GM12874 (cell line): ENCODE data around the gene KIF21B.

Experiments
- TF ChIP-seq, protein P1 (sequence below): IDR thresholded peaks from 2 replicates; pipeline ENCODE4 v1.5.1; 2011; ENCODE audit warnings: low read depth, mild to moderate bottlenecking, control low read depth, low read length, moderate library complexity; ENCODE audit not compliant: insufficient read depth

Gene KIF21B

GRCh38 chr1:200981278-200981677, 42.2 kb downstream of the KIF21B start:
- TF ChIP-seq, protein P1, sequence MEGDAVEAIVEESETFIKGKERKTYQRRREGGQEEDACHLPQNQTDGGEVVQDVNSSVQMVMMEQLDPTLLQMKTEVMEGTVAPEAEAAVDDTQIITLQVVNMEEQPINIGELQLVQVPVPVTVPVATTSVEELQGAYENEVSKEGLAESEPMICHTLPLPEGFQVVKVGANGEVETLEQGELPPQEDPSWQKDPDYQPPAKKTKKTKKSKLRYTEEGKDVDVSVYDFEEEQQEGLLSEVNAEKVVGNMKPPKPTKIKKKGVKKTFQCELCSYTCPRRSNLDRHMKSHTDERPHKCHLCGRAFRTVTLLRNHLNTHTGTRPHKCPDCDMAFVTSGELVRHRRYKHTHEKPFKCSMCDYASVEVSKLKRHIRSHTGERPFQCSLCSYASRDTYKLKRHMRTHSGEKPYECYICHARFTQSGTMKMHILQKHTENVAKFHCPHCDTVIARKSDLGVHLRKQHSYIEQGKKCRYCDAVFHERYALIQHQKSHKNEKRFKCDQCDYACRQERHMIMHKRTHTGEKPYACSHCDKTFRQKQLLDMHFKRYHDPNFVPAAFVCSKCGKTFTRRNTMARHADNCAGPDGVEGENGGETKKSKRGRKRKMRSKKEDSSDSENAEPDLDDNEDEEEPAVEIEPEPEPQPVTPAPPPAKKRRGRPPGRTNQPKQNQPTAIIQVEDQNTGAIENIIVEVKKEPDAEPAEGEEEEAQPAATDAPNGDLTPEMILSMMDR, result no peak

DNA sequence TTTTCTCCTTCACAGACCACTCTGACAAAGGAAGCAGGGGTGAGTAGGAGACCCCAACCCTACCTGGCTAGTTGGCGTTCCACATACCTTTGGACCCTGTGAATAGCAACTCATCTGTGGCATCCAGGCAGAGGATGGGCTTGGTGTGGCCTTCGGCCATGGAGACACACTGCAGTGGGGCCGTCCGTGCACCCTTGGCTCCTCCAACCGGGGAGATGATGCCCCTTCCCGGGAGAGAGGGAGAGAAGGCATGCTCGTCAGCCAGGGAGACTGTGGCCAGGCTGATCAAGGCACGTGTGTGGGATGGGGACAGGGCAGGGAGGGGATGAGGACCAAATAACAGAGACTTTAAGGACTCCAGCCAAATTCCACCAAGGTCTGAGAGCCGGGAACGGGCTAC, 42.6 kb downstream of the KIF21B start:
- TF ChIP-seq, protein P1, result no peak

- TF ChIP-seq, protein P1, result no peak
Measured at GRCh38 chr1:200980452-200980772, 43.1 kb downstream of the KIF21B start.

DNA sequence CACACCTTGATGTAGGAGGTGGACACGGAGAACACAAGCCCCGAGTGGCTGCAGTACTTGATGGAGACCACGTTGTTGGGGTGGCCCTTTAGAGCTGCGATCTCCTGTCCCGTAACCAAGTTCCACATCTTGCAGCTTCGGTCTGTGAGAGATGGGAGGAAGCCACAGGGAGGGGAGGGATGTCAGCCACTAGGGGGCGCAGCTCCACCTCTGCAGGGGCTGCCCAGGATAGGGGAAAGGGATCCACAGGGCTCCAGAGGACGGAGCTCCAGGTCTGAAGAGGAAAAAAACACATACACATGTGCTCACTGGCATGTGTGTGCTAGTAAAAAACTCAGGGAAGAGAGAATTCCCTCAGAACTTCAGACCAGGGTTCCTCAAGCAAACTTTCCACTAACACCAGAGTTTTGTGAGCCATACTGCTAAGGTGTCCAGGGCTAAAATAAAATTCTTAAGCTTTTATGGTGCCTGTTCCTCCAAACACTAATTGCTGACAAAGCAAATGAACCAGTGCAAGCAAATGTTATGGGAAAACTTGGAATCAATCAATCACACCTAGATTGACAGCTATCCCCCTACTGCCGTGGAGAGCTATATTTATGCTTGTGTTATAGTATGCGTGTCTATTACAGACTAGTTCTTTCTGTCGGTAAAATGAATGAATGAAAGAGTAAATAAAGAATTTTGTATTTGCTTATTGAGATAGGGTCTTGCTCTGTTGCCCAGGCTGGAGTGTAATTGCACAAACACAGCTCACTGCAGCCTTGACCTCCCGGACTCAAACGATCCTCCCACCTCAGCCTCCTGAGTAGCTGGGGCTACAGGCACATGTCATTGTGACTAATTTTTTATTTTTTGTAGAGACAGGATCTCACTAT, 43.7 kb downstream of the KIF21B start:
- TF ChIP-seq, protein P1, result peak; percentile 89

DNA sequence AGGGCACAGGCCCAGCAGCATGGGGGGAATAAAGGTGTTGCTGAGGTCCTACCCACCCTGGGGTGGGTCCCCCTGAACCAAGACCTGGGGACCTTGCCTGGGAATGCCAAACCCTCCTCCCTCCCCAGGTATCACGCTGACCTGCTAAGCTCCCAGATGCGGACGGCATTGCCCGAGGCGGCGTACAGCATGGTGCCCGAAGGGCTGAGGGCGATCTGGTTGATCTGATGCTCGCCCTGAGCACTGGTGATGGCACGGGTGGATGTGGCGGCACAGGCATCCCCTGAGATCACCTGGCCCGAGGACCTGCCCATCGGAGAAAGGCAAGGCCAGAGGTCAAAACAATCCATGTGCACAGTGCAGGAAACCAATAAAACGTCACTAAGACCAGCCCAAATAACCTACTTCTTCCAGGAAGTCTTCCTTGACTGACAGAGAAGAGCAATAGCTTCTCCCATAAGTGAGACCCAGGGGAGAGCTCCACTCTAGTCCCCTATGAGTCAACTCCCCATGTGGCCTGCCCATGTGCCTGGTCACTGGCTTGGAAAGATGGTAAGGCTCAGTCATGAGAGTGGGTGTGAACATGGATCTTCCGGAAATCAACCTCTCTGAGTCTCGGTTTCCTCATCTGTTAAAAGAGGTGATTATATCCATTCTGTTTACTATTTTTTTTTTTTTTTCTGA, 46.3 kb downstream of the KIF21B start:
- TF ChIP-seq, protein P1, result no peak

DNA sequence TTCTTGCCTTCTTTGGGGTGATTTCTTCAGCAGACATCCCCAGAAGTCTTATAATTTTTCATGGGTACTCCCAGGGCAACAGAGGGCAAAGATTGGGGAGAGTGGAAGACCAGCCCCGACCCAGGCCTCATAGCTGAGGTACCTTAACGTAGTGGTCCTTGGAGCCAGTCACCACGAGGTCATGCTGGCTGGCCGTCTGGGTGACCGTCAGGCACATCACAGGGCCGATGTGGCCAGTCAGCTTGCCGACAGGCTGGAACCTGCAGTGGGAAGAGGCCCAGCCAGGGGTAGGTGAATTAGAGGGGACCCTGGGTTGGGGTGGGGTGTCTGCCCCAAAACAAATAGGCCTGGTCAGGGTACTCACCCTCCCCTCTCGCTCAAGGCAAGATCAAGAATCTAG, 46.9 kb downstream of the KIF21B start:
- TF ChIP-seq, protein P1, result no peak

- TF ChIP-seq, protein P1, result no peak
Measured at GRCh38 chr1:200975458-200975857, 48.1 kb downstream of the KIF21B start.
